ENCODE measurements around the gene LAMA4. TPM values are rescaled to one million over a fixed set of nuclear protein-coding genes. Genes with fewer than 3 reads are reported as not detected.

The LAMA4 gene
- total RNA-seq, 2 experiments from 2014 or later: not detected

DNA sequence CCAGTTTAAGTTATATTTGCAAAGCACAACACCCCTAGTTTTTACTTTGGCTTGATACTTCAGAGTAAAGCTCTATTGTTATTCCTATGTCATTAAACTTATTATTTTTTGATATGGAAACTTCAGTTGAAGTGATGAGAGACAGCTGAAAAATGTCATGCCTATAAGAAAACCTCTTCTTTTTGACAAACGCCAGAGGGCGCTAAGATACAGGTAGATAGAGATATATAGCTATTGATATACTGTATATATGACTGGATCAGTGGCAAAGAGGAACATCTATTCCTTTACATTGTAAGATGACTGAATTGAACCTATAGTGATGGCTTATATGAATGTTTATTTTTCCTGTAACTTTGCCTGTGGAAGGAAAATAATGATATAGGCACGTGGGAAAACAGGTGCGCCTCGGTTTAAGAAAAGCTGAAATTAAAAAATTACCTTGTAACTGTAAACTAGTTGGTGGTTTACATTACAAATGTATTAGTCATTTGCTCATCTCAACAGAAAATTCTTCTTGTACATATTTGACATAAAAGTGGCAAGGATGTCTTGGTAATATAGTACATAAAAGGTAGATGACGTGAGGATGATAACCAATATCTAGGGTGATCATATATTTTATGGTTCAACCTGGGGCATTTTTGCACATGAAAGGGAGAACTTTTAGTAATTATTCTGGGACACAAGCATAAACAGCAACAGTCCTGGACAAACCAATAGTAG is 74.1 kb downstream of the LAMA4 start:
- DNase-seq: peak; percentile 25
- Mint-ChIP-seq H3K4me3 (no peak overlapping the region), H3K9me3 (no peaks in the 10 kb centered on the region), H3K36me3 (no peaks in the 10 kb centered on the region), H3K27me3 (peaks cover 21% of the 10 kb centered on the region), H3K27ac (no peak overlapping the region), H3K4me1 (no peaks in the 10 kb centered on the region)

DNA sequence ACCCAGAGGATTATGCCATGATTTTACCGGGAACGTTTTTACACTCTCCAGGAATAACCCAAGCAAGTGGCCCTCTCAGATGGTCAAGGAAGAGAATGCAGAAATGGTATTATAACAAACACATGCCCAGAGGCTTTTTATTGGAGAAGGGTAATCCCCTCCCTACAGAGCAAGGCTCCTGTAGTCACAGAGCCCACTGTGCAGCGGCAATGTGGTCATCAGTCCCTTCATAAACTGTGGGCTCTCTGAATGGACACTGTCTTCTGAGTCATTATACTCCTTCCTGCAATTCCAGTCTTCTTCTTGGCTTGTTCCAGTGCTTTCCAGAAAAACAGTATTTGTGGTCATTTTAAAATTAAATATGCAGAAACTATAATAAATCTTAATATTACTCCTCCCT is 74.7 kb downstream of the LAMA4 start:
- Mint-ChIP-seq H3K27ac (no peak overlapping the region), H3K27me3 (peaks cover 16% of the 10 kb centered on the region), H3K9me3 (no peaks in the 10 kb centered on the region), H3K4me1 (no peaks in the 10 kb centered on the region), H3K36me3 (no peaks in the 10 kb centered on the region), H3K4me3 (no peak overlapping the region)
- no peak for DNase-seq

DNA sequence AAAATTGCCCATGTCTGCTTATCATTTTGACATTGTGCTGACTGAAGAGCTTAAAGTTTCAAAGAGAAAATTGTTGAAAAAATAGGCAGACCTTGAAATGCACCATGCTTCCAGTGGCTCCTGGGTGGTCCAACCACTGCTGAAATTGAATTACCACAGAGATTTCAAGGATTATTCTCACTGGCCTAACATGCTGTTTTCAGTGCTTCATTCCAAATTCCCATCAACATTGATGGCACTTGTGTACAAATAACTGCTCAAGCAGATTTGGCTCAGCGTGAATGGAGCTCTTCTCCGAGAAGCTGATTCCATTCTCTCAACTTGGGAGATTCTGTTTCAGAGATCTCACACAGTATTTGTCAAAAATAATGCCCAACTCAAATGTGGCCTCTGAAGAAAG is 75.5 kb downstream of the LAMA4 start:
- peaks cover 16% of the 10 kb centered on the region for H3K27me3 Mint-ChIP-seq
- no peak overlapping the region for H3K4me3 Mint-ChIP-seq
- H3K36me3 Mint-ChIP-seq: no peaks in the 10 kb centered on the region

DNA sequence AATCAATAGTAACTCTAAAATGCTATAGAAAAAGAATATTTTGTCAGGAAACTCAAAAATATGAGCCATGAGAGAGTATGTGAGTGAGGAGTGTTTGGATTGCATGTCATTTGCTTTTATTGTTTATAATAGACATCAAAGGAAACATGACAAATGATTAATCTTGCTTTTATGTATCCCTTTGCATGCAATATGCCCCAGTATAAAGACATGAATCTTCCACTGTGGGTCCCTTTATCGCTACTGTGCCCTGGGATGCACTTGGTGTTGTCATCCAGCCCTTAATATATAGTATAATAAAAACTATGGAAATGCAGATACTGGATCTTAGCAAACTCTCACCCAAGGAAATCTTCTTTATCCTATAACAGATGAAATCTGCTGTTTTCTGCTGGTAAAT is 77.3 kb downstream of the LAMA4 start:
- H3K4me3 Mint-ChIP-seq: no peak overlapping the region
- H3K36me3 Mint-ChIP-seq: no peaks in the 10 kb centered on the region
- H3K9me3 Mint-ChIP-seq: no peaks in the 10 kb centered on the region
- H3K4me1 Mint-ChIP-seq: no peaks in the 10 kb centered on the region
- no peak overlapping the region for H3K27ac Mint-ChIP-seq
- H3K27me3 Mint-ChIP-seq: peaks cover 16% of the 10 kb centered on the region
- no peak for DNase-seq

More for the DNA sequence above, 75.5 kb downstream of the LAMA4 start:
- no peaks in the 10 kb centered on the region for H3K9me3 Mint-ChIP-seq
- DNase-seq: no peak
- H3K4me1 Mint-ChIP-seq: no peaks in the 10 kb centered on the region
- no peak overlapping the region for H3K27ac Mint-ChIP-seq

DNA sequence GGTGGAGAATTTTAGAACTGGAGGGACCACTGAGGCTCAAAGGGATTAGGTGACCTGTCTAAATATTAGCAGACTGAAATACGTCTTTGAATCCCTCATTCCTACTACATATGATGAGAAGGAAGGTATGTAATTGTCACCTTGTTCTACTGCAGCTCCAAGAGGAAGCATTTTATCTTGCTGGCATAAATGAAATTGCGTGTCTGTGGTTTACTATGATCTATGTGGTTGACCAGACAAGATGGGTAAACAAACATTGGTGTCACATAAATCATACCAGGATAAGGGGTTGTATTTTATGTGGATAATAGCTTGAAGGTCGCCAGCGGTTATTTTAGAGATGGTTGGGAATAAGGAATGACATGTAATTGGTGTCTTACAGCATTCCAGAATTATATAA is 78.2 kb downstream of the LAMA4 start:
- Mint-ChIP-seq H3K4me1 (no peaks in the 10 kb centered on the region), H3K4me3 (no peak overlapping the region), H3K27ac (no peak overlapping the region), H3K9me3 (no peaks in the 10 kb centered on the region), H3K36me3 (no peaks in the 10 kb centered on the region), H3K27me3 (peaks cover 16% of the 10 kb centered on the region)
- no peak for DNase-seq

DNA sequence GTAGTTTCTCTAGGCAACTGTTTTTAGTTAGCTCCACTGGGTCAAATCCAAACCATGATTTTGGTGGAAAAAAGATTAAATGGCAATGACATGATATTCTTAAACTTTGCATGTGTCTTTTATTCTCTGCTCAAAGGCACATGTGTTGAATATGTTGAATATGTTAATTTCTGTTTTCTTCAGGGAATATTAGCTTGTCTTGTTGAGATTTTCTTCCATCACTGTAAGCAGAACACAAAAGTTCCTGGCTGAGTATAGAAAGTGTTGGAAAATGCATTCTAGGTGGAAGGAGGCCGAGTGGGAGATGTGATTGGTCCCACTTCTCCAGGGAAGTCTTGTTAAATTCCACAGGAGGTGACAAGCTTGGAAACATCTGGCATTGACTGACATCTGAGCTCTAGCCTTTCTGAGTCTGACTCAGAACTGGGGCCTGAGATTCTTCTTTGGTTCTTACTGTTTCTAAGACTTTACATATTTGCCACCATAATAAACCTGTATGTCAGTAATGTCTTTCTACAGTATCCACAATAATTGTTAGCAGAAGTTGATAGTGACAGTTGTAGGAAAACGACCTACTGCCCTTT is 81.1 kb downstream of the LAMA4 start:
- no peak overlapping the region for H3K4me3 Mint-ChIP-seq
- H3K27me3 Mint-ChIP-seq: peaks cover 26% of the 10 kb centered on the region
- no peaks in the 10 kb centered on the region for H3K9me3 Mint-ChIP-seq
- DNase-seq: no peak
- H3K4me1 Mint-ChIP-seq: no peaks in the 10 kb centered on the region
- no peak overlapping the region for H3K27ac Mint-ChIP-seq
- no peaks in the 10 kb centered on the region for H3K36me3 Mint-ChIP-seq

DNA sequence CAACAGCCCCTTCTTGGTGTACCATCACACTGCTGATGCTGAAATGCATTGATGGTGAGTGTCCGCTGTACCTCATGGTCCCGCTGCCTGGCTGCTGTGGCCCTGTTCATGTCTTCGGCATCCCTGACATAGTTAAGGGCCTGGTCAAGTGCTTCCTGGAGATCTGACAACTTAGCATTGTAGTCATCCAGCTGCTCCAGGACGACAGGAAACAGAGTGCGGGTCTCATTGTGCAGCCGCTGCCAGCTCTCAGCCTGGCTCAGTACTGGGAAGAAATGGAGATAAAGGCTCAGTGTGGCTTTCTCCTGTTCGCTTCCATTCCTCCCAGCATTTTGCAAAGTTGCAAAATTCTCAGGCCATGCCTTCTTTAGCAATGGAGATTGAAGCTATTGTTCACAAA is 81.8 kb downstream of the LAMA4 start:
- H3K4me3 Mint-ChIP-seq: no peak overlapping the region
- no peak for DNase-seq
- H3K9me3 Mint-ChIP-seq: no peaks in the 10 kb centered on the region
- no peaks in the 10 kb centered on the region for H3K36me3 Mint-ChIP-seq
- no peak overlapping the region for H3K27ac Mint-ChIP-seq
- peaks cover 23% of the 10 kb centered on the region for H3K27me3 Mint-ChIP-seq
- H3K4me1 Mint-ChIP-seq: no peaks in the 10 kb centered on the region

DNA sequence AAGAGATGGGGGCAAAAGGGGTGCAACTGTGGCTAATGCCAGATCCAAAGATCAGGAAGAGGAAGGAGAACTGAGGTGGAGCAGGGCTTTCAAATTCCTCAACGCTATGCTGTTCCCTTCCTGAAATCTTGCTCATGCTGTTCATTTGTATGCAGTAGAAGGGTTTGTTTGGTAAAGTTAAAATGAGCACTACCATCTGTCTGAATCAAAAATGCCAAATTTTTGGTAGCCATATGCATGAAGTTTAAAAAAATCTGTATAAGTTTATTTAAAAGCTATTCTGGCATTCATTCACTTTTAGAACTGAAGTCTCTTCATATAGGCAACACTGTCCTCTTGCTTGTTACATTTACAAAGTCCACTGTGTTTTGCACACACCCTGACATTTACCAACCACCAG is 84.8 kb downstream of the LAMA4 start:
- Mint-ChIP-seq H3K27me3 (peaks cover 35% of the 10 kb centered on the region), H3K9me3 (no peaks in the 10 kb centered on the region), H3K4me3 (no peak overlapping the region)

DNA sequence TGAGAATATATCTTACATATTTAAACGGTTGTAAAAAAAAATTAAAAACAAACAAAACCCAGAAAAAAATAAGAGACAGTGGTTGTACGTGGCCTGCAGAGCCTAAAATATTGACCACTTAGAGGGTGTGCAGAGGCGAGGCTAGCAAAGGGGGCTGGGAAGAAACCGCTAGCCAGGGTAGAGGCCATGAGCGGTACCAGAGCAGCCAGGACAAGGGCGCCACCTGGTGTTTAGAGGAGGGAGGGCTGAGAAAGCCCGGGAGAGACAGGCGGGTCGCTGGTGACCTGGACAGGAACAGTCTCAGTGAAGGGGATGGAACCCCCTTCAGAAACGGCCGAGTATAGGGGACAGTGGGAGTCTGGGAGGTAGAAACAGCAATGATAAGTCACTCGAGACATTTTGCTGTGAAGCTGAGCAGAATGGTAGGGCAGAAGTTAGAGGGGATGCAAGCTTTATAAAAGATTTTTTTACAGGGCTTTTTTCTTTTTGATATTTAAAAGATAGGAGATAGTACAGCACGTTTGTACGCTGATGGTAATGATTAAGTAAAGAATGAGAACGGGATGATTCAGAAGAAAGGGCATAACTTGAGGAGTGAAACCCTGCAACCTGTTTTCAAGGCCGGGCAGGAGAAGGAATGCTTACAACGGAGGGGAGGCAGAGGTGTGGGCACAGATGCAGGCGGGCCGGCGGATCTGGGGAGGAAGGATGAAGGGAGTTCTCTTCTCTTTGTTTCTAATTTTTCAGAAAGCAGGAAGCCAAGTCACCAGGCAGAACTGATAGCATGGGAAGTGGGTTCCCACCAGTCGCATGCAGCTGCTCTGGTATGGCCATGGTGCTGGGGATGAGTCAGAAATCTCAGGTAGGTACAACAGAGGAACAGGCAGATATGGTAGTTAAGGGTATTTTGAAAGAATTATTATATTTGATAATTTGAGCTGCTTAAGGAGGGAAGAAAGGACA is 90.8 kb downstream of the LAMA4 start:
- peak; percentile 81 for DNase-seq
- Mint-ChIP-seq H3K27me3 (peaks cover 38% of the 10 kb centered on the region), H3K9me3 (no peaks in the 10 kb centered on the region), H3K36me3 (no peaks in the 10 kb centered on the region), H3K4me1 (peaks cover 10% of the 10 kb centered on the region), H3K27ac (no peak overlapping the region), H3K4me3 (peak overlapping the region; percentile 73)

More for the DNA sequence above, 84.8 kb downstream of the LAMA4 start:
- H3K27ac Mint-ChIP-seq: no peak overlapping the region
- no peaks in the 10 kb centered on the region for H3K4me1 Mint-ChIP-seq
- no peaks in the 10 kb centered on the region for H3K36me3 Mint-ChIP-seq
- DNase-seq: no peak

DNA sequence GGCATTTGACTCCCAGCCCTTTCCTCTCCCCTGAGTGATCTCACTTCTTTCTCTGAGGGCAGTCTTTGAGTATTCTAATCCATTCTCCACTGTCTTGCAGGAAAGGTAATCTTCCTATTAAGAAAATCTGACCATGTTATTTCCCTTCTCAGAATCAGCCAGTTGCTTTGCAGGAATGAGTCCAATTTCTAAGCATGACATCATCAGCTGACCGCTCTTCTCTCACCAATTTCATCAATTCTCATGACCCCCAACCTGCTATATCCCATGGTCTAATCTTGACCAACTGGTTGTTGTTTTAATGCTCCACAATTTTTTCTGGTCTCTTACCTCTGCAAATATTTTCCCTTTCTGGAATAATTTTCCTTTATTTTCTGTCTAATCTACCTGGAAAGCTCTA is 93.6 kb downstream of the LAMA4 start:
- H3K4me3 Mint-ChIP-seq: no peak overlapping the region
- no peak overlapping the region for H3K27ac Mint-ChIP-seq
- peaks cover 15% of the 10 kb centered on the region for H3K4me1 Mint-ChIP-seq
- H3K36me3 Mint-ChIP-seq: no peaks in the 10 kb centered on the region
- DNase-seq: no peak
- H3K9me3 Mint-ChIP-seq: no peaks in the 10 kb centered on the region
- peaks cover 27% of the 10 kb centered on the region for H3K27me3 Mint-ChIP-seq

DNA sequence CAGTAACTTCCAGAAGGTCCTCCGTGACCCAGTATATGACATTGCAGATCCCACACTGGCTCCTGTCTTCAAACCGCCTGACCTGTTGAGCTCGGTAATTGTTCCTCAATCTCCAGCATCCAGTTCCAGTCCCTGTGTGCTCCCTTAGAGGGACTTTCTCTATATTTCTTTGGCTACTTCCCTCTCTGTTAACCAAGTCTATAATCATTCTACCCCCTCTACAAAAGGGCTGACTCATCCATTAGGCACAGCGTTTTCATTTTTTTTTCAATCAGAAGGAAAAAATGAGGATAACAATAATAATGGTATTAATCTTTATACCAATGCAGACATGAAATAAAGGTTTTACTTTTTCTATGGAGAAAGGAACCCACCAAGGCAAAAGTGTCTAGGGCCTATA is 97.7 kb downstream of the LAMA4 start:
- Mint-ChIP-seq H3K4me1 (peaks cover 19% of the 10 kb centered on the region), H3K27ac (no peak overlapping the region), H3K27me3 (peaks cover 15% of the 10 kb centered on the region), H3K36me3 (no peaks in the 10 kb centered on the region), H3K9me3 (no peaks in the 10 kb centered on the region), H3K4me3 (no peak overlapping the region)
- no peak for DNase-seq

DNA sequence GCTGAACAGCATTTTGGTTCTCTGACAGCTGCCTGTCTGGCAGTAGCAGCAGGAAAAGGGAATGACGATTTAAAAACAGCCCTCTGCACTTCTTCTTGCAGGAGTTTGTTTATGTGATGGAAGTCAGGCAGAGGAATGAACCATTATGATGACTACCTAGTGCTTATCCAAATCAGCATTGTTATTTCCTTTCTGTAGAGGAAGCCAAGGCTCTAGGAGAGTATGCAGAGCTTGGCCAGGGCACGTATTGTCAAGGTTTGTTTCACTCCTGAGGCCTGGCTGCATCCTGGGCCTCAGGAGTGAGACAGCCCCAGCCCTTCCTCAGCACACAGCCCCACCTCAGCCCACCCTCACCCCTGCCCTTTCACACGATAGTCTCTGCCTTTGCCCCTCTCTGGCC is 98.5 kb downstream of the LAMA4 start:
- Mint-ChIP-seq H3K4me3 (no peak overlapping the region), H3K27me3 (peaks cover 14% of the 10 kb centered on the region), H3K27ac (no peak overlapping the region), H3K36me3 (no peaks in the 10 kb centered on the region), H3K9me3 (no peaks in the 10 kb centered on the region), H3K4me1 (peaks cover 19% of the 10 kb centered on the region)
- DNase-seq: no peak

DNA sequence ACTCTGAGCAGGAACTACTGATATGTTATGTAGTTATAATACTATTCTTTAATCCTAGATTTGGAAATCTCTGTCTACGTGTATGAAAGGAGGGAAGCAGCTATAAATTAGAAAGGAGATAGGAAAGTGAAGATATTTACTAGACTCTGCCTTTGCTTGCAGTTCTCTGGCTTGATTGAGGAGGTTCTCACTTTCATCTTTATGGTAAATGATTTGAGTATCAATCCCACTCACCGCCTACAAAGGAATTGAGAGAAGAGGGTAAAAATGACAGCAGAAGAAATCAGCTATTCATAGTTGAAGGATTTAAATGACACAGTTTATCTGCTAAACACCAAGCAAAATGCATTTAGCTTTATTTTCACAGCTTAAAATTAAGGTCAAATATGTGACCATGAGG is 99.7 kb downstream of the LAMA4 start:
- H3K27ac Mint-ChIP-seq: peak overlapping the region; percentile 18
- H3K36me3 Mint-ChIP-seq: no peaks in the 10 kb centered on the region
- peaks cover 9% of the 10 kb centered on the region for H3K27me3 Mint-ChIP-seq
- DNase-seq: no peak
- H3K9me3 Mint-ChIP-seq: no peaks in the 10 kb centered on the region
- H3K4me1 Mint-ChIP-seq: peaks cover 19% of the 10 kb centered on the region
- H3K4me3 Mint-ChIP-seq: no peak overlapping the region

DNA sequence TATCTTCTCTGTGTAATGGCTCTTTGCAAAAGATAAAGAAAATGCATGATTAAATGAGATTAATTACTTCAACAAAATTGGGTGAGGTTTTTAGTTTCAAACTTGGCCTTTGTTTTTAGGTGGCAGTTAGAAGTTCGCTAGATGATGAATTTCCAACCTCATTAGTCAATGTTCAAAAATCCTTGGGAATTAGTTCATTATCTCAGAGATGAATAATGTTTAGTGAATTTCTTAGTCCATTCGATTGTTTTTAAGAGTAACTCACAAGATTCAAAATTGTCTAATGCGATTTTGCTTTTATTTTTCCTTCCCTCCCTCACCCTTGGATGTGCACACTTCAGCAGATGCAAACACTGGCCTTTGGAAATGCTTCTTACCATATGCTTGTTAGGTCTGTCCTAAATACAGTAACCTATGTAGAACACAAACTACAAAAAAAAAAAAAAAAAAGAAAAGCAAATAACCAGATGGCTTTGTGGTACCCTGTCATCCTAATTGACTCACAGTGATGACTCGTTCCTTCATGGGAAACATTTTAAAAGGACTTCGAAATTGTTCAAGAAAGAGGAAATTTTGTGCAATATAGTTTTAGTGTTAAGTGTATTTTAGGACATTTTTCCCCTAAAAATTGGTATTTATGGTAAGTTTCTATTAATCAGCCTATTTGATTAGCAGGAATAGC is 100.3 kb downstream of the LAMA4 start:
- Mint-ChIP-seq H3K9me3 (no peaks in the 10 kb centered on the region), H3K27me3 (peaks cover 9% of the 10 kb centered on the region), H3K4me1 (peaks cover 19% of the 10 kb centered on the region), H3K27ac (no peak overlapping the region), H3K4me3 (no peak overlapping the region), H3K36me3 (no peaks in the 10 kb centered on the region)
- DNase-seq: no peak

DNA sequence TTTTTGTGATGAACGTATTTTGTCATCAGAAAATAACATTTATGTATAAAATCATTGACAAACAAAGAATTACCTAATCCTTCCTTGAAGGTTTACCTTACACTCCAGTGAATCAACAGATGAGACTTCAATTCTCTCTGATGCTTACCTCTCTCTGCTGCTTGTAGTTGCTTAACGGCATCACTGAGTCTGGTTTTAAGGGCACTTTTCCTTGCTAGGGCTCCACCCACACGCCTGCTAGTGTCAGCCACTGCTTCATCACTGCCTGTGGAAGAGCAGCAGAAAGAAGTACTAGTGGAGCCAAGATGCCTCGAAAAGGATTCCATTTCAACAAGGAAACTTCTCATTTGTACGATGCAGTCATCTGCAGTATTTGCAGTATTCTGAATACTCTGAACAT is 104.0 kb downstream of the LAMA4 start:
- peaks cover 9% of the 10 kb centered on the region for H3K27me3 Mint-ChIP-seq
- DNase-seq: no peak
- no peak overlapping the region for H3K27ac Mint-ChIP-seq

More for the DNA sequence above, 104.0 kb downstream of the LAMA4 start:
- Mint-ChIP-seq H3K36me3 (no peaks in the 10 kb centered on the region), H3K4me1 (peaks cover 11% of the 10 kb centered on the region), H3K9me3 (no peaks in the 10 kb centered on the region), H3K4me3 (no peak overlapping the region)

All from activated naive CD8-positive, alpha-beta T cell treated with anti-CD3 and anti-CD28 coated beads for 36 hours (primary cell).